Measurements from ENCODE around the gene SMCO2. TPM values are rescaled to one million over a fixed set of nuclear protein-coding genes. Genes with fewer than 3 reads are reported as not detected.

The SMCO2 gene
- total and polyA plus RNA-seq, 4 donors, result not detected

DNA sequence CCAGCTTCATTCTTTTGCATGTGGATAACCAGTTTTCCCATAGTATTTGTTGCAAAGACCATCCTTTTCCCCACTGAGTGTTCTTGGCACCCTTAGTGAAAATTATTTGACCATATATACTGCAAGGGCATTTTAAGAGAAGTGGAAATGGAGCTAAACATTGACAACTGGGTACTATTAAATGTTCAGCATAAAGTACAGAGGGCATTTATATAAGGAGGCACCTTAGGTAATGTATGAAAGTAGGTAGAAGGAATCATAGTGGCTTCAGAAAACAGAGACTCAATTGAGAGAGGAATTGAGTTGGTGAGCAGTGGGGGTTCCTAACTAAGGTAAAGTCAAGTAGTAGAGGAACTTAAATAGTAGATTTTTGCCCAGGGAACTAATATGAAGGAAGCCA is 34.5 kb upstream of the SMCO2 start:
- H3K9me3 ChIP-seq (ENCODE audit: control insufficient read depth in 4 of 4, low read length in 3 of 4), result peaks cover 0 to 2% (median 0%) of the 10 kb centered on the region in 4 donors
- no peak for DNase-seq (ENCODE audit: low spot score)
- no peak overlapping the region for H3K27ac ChIP-seq (ENCODE audit: low read depth in 1 of 2, low read length in 2 of 2)
- no peaks in the 10 kb centered on the region for H3K4me1 ChIP-seq (ENCODE audit: control insufficient read depth in 4 of 4, insufficient read depth in 4 of 4, low read length in 3 of 4)
- H3K9ac ChIP-seq (ENCODE audit: low read depth in 1 of 2, low read length in 2 of 2), result no peak overlapping the region
- H3K27me3 ChIP-seq (ENCODE audit: control insufficient read depth in 4 of 4, insufficient read depth in 4 of 4, low read length in 3 of 4), result no peaks in the 10 kb centered on the region
- TF ChIP-seq, protein P1, sequence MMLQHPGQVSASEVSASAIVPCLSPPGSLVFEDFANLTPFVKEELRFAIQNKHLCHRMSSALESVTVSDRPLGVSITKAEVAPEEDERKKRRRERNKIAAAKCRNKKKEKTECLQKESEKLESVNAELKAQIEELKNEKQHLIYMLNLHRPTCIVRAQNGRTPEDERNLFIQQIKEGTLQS (IDR thresholded peaks at IDR 0.05), result no peak
- no peak for TF ChIP-seq HNF4G (IDR thresholded peaks at IDR 0.05)
- TF ChIP-seq YY1 (IDR thresholded peaks at IDR 0.05), result no peak
- no peak for TF ChIP-seq SP1 (IDR thresholded peaks at IDR 0.05)
- no peak for TF ChIP-seq JUND (IDR thresholded peaks at IDR 0.05)
- TF ChIP-seq, protein P2, sequence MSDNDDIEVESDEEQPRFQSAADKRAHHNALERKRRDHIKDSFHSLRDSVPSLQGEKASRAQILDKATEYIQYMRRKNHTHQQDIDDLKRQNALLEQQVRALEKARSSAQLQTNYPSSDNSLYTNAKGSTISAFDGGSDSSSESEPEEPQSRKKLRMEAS (IDR thresholded peaks at IDR 0.05), result no peak
- TF ChIP-seq RAD21 (IDR thresholded peaks at IDR 0.05), result no peak
- no peak for TF ChIP-seq EGR1 (IDR thresholded peaks at IDR 0.05; ENCODE audit: low read depth in 2 of 2)
- TF ChIP-seq, protein P3, sequence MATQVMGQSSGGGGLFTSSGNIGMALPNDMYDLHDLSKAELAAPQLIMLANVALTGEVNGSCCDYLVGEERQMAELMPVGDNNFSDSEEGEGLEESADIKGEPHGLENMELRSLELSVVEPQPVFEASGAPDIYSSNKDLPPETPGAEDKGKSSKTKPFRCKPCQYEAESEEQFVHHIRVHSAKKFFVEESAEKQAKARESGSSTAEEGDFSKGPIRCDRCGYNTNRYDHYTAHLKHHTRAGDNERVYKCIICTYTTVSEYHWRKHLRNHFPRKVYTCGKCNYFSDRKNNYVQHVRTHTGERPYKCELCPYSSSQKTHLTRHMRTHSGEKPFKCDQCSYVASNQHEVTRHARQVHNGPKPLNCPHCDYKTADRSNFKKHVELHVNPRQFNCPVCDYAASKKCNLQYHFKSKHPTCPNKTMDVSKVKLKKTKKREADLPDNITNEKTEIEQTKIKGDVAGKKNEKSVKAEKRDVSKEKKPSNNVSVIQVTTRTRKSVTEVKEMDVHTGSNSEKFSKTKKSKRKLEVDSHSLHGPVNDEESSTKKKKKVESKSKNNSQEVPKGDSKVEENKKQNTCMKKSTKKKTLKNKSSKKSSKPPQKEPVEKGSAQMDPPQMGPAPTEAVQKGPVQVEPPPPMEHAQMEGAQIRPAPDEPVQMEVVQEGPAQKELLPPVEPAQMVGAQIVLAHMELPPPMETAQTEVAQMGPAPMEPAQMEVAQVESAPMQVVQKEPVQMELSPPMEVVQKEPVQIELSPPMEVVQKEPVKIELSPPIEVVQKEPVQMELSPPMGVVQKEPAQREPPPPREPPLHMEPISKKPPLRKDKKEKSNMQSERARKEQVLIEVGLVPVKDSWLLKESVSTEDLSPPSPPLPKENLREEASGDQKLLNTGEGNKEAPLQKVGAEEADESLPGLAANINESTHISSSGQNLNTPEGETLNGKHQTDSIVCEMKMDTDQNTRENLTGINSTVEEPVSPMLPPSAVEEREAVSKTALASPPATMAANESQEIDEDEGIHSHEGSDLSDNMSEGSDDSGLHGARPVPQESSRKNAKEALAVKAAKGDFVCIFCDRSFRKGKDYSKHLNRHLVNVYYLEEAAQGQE (IDR thresholded peaks at IDR 0.05), result no peak
- TF ChIP-seq, protein P4, sequence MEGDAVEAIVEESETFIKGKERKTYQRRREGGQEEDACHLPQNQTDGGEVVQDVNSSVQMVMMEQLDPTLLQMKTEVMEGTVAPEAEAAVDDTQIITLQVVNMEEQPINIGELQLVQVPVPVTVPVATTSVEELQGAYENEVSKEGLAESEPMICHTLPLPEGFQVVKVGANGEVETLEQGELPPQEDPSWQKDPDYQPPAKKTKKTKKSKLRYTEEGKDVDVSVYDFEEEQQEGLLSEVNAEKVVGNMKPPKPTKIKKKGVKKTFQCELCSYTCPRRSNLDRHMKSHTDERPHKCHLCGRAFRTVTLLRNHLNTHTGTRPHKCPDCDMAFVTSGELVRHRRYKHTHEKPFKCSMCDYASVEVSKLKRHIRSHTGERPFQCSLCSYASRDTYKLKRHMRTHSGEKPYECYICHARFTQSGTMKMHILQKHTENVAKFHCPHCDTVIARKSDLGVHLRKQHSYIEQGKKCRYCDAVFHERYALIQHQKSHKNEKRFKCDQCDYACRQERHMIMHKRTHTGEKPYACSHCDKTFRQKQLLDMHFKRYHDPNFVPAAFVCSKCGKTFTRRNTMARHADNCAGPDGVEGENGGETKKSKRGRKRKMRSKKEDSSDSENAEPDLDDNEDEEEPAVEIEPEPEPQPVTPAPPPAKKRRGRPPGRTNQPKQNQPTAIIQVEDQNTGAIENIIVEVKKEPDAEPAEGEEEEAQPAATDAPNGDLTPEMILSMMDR (IDR thresholded peaks at IDR 0.05; ENCODE audit: low read depth, low read length, missing input control), result no peak
- no peak for TF ChIP-seq FOXA2 (IDR thresholded peaks at IDR 0.05)
- no peak for TF ChIP-seq GABPA (IDR thresholded peaks at IDR 0.05 in 1 of 2, conservative IDR thresholded peaks at IDR 0.05 in 1 of 2)
- no peak for TF ChIP-seq FOXA1 (IDR thresholded peaks at IDR 0.05)
- H3K4me3 ChIP-seq (ENCODE audit: low read depth in 1 of 3, low read length in 3 of 3), result no peak overlapping the region
- H3K36me3 ChIP-seq (ENCODE audit: control insufficient read depth in 4 of 4, insufficient read depth in 3 of 4, low read depth in 1 of 4, low read length in 3 of 4), result no peaks in the 10 kb centered on the region

DNA sequence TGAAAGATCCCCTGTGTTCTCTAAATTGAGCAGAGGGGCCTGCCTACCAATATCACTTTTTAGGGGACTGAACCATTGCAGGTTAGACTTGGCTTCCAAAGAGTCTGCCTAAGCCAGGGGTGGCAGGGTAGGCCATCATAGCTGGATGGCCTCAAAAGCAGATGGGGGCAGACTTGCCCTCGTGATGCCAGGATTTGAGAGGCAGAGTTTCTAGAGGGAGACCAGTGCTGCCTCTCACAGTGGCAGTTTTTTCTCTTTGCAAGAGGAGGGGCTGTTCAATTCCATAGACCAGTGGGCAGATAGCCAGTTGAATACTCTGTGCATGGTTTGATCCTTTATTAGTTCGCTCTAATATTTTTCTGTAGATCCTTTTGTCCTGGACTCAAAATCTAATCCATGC is 23.8 kb upstream of the SMCO2 start:
- H3K36me3 ChIP-seq (ENCODE audit: control insufficient read depth in 4 of 4, insufficient read depth in 3 of 4, low read depth in 1 of 4, low read length in 3 of 4), result no peaks in the 10 kb centered on the region
- H3K9me3 ChIP-seq (ENCODE audit: control insufficient read depth in 4 of 4, low read length in 3 of 4), result no peaks in the 10 kb centered on the region
- 97% methylated on average over 2 of the region's 2 CpGs for WGBS
- H3K27ac ChIP-seq (ENCODE audit: low read depth in 1 of 2, low read length in 2 of 2), result no peak overlapping the region
- no peaks in the 10 kb centered on the region for H3K27me3 ChIP-seq (ENCODE audit: control insufficient read depth in 4 of 4, insufficient read depth in 4 of 4, low read length in 3 of 4)
- H3K9ac ChIP-seq (ENCODE audit: low read depth in 1 of 2, low read length in 2 of 2), result no peak overlapping the region
- DNase-seq (ENCODE audit: low spot score), result no peak
- TF ChIP-seq, protein P5, sequence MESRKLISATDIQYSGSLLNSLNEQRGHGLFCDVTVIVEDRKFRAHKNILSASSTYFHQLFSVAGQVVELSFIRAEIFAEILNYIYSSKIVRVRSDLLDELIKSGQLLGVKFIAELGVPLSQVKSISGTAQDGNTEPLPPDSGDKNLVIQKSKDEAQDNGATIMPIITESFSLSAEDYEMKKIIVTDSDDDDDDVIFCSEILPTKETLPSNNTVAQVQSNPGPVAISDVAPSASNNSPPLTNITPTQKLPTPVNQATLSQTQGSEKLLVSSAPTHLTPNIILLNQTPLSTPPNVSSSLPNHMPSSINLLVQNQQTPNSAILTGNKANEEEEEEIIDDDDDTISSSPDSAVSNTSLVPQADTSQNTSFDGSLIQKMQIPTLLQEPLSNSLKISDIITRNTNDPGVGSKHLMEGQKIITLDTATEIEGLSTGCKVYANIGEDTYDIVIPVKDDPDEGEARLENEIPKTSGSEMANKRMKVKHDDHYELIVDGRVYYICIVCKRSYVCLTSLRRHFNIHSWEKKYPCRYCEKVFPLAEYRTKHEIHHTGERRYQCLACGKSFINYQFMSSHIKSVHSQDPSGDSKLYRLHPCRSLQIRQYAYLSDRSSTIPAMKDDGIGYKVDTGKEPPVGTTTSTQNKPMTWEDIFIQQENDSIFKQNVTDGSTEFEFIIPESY (IDR thresholded peaks at IDR 0.05), result no peak
- TF ChIP-seq FOXA2 (IDR thresholded peaks at IDR 0.05), result no peak
- TF ChIP-seq NR2F2 (IDR thresholded peaks at IDR 0.05), result no peak
- no peak for TF ChIP-seq GABPA (IDR thresholded peaks at IDR 0.05 in 1 of 2, conservative IDR thresholded peaks at IDR 0.05 in 1 of 2)
- no peak for TF ChIP-seq TAF1 (conservative IDR thresholded peaks at IDR 0.05)
- TF ChIP-seq, protein P3 (IDR thresholded peaks at IDR 0.05), result no peak
- TF ChIP-seq HNF4A (conservative IDR thresholded peaks at IDR 0.05), result no peak
- no peak for TF ChIP-seq EGR1 (IDR thresholded peaks at IDR 0.05; ENCODE audit: low read depth in 2 of 2)
- TF ChIP-seq, protein P1 (IDR thresholded peaks at IDR 0.05), result no peak
- TF ChIP-seq SP1 (IDR thresholded peaks at IDR 0.05), result no peak
- TF ChIP-seq JUND (IDR thresholded peaks at IDR 0.05), result no peak
- TF ChIP-seq, protein P2 (IDR thresholded peaks at IDR 0.05), result no peak
- no peak for TF ChIP-seq RXRA (IDR thresholded peaks at IDR 0.05)
- no peak for TF ChIP-seq FOXA1 (IDR thresholded peaks at IDR 0.05)
- TF ChIP-seq YY1 (IDR thresholded peaks at IDR 0.05), result no peak
- TF ChIP-seq RAD21 (IDR thresholded peaks at IDR 0.05), result no peak
- peaks cover 0 to 5% (median 2%) of the 10 kb centered on the region in 4 donors for H3K4me1 ChIP-seq (ENCODE audit: control insufficient read depth in 4 of 4, insufficient read depth in 4 of 4, low read length in 3 of 4)
- no peak overlapping the region for H3K4me3 ChIP-seq (ENCODE audit: low read depth in 1 of 3, low read length in 3 of 3)

Data from liver (tissue), 9 donors.